ENCODE results near the gene STARD10. TPM values are rescaled to one million over a fixed set of nuclear protein-coding genes. Genes with fewer than 3 reads are reported as not detected.
A peak's percentile ranks its signal among the peaks of the same experiment; 100 is the strongest.

STARD10 gene
- total RNA-seq, 1 experiment from 2014 or later = 60.2 TPM

GRCh38 chr11:72745511-72745910 is 48.3 kb downstream of the STARD10 start:
- no peak for DNase-seq (ENCODE audit: low spot score)

- DNase-seq (ENCODE audit: low spot score) = no peak
Measured at GRCh38 chr11:72744474-72744873, 49.4 kb downstream of the STARD10 start.

- DNase-seq (ENCODE audit: low spot score) = no peak
Measured at GRCh38 chr11:72743321-72744221, 50.3 kb downstream of the STARD10 start.

- no peak for DNase-seq (ENCODE audit: low spot score)
Measured at GRCh38 chr11:72742513-72743320, 51.1 kb downstream of the STARD10 start.

GRCh38 chr11:72741849-72742512 is 51.9 kb downstream of the STARD10 start:
- no peak for DNase-seq (ENCODE audit: low spot score)

- peak; percentile 49 for DNase-seq (ENCODE audit: low spot score)
Measured at GRCh38 chr11:72741429-72741833, 52.4 kb downstream of the STARD10 start.

GRCh38 chr11:72740562-72741428 is 53.1 kb downstream of the STARD10 start:
- DNase-seq (ENCODE audit: low spot score) = no peak

- DNase-seq (ENCODE audit: low spot score) = no peak
Measured at GRCh38 chr11:72740060-72740424, 53.8 kb downstream of the STARD10 start.

- no peak for DNase-seq (ENCODE audit: low spot score)
Measured at GRCh38 chr11:72739240-72740059, 54.4 kb downstream of the STARD10 start.

GRCh38 chr11:72738199-72739141 is 55.4 kb downstream of the STARD10 start:
- DNase-seq (ENCODE audit: low spot score) = peak; percentile 66

- no peak for DNase-seq (ENCODE audit: low spot score)
Measured at GRCh38 chr11:72737336-72737735, 56.5 kb downstream of the STARD10 start.

- DNase-seq (ENCODE audit: low spot score) = peak; percentile 81
Measured at GRCh38 chr11:72736452-72737069, 57.3 kb downstream of the STARD10 start.

- DNase-seq (ENCODE audit: low spot score) = peak; percentile 79
Measured at GRCh38 chr11:72735495-72736027, 58.3 kb downstream of the STARD10 start.

- DNase-seq (ENCODE audit: low spot score) = no peak
Measured at GRCh38 chr11:72732329-72732728, 61.5 kb downstream of the STARD10 start.

GRCh38 chr11:72730737-72731136 is 63.1 kb downstream of the STARD10 start:
- DNase-seq (ENCODE audit: low spot score) = no peak

GRCh38 chr11:72730243-72730642 is 63.6 kb downstream of the STARD10 start:
- no peak for DNase-seq (ENCODE audit: low spot score)

GRCh38 chr11:72727521-72727920 is 66.3 kb downstream of the STARD10 start:
- DNase-seq (ENCODE audit: low spot score) = no peak
